Nephron (organoid): ENCODE data around the gene CELF4.
A peak's percentile ranks its signal among the peaks of the same experiment; 100 is the strongest.

Experiments used
- H3K27ac Mint-ChIP-seq, 3 experiments: 2 replicates each; pipeline ENCODE4 v1.8.0; 2020; ENCODE audit warnings: mixed read lengths in 3 of 3, mild to moderate bottlenecking in 2 of 3, moderate library complexity in 1 of 3
- H3K27me3 Mint-ChIP-seq: 2 replicates; pipeline ENCODE4 v1.8.0; 2021; ENCODE audit warnings: low read depth, mild to moderate bottlenecking, moderate library complexity, mixed read lengths
- H3K36me3 Mint-ChIP-seq: 2 replicates; pipeline ENCODE4 v1.8.0; 2020; ENCODE audit warnings: low read depth, mixed read lengths
- H3K4me1 Mint-ChIP-seq: 2 replicates; pipeline ENCODE4 v1.8.0; 2020; ENCODE audit warnings: mixed read lengths
- H3K4me3 Mint-ChIP-seq, 3 experiments: 2 replicates each; pipeline ENCODE4 v1.8.0; 2020; ENCODE audit warnings: mild to moderate bottlenecking in 3 of 3, mixed read lengths in 3 of 3, moderate library complexity in 2 of 3
- H3K9me3 Mint-ChIP-seq: 2 replicates; pipeline ENCODE4 v1.8.0; 2020; ENCODE audit warnings: mixed read lengths
- CTCF ChIP-seq, 3 experiments: fragments of 200-600 bp; sonication (generic); IDR thresholded peaks; one replicate each; pipeline ENCODE4 v1.5.0; 2021; ENCODE audit warnings: antibody characterized with exemption in 3 of 3; ENCODE audit not compliant: unreplicated experiment in 3 of 3

The CELF4 gene

GRCh38 chr18:37586656-37587225, 21.1 kb upstream of the CELF4 start:
- H3K4me1 Mint-ChIP-seq, result no peaks in the 10 kb centered on the region
- no peak overlapping the region for H3K4me3 Mint-ChIP-seq
- H3K36me3 Mint-ChIP-seq, result no peaks in the 10 kb centered on the region

GRCh38 chr18:37584952-37585695, 19.5 kb upstream of the CELF4 start:
- TF ChIP-seq CTCF (IDR thresholded peaks at IDR 0.05; ENCODE audit: unreplicated experiment in 3 of 3), result no peak
- Mint-ChIP-seq H3K4me3 (no peak overlapping the region), H3K36me3 (no peaks in the 10 kb centered on the region), H3K9me3 (no peaks in the 10 kb centered on the region), H3K4me1 (no peaks in the 10 kb centered on the region), H3K27me3 (peaks cover 25% of the 10 kb centered on the region), H3K27ac (no peak overlapping the region)

More at GRCh38 chr18:37586656-37587225, 21.1 kb upstream of the CELF4 start:
- Mint-ChIP-seq H3K27me3 (peaks cover 19% of the 10 kb centered on the region), H3K9me3 (peaks cover 3% of the 10 kb centered on the region), H3K27ac (no peak overlapping the region)
- no peak for TF ChIP-seq CTCF (IDR thresholded peaks at IDR 0.05; ENCODE audit: unreplicated experiment in 3 of 3)

- Mint-ChIP-seq H3K4me1 (no peaks in the 10 kb centered on the region), H3K27ac (no peak overlapping the region), H3K27me3 (peaks cover 30% of the 10 kb centered on the region), H3K4me3 (no peak overlapping the region), H3K36me3 (no peaks in the 10 kb centered on the region), H3K9me3 (no peaks in the 10 kb centered on the region)
- no peak for TF ChIP-seq CTCF (IDR thresholded peaks at IDR 0.05; ENCODE audit: unreplicated experiment in 3 of 3)
These were observed 18.6 kb upstream of the CELF4 start for GRCh38 chr18:37584217-37584616.

- Mint-ChIP-seq H3K27me3 (peaks cover 38% of the 10 kb centered on the region), H3K4me1 (peaks cover 6% of the 10 kb centered on the region), H3K9me3 (no peaks in the 10 kb centered on the region), H3K36me3 (no peaks in the 10 kb centered on the region), H3K27ac (no peak overlapping the region), H3K4me3 (no peak overlapping the region)
- TF ChIP-seq CTCF (IDR thresholded peaks at IDR 0.05; ENCODE audit: unreplicated experiment in 3 of 3), result no peak
These were observed 16.7 kb upstream of the CELF4 start for GRCh38 chr18:37582261-37582660.

GRCh38 chr18:37578886-37579513, 13.4 kb upstream of the CELF4 start:
- Mint-ChIP-seq H3K27ac (peak overlapping the region in 1 of 3 experiments; percentile 20), H3K4me1 (peaks cover 6% of the 10 kb centered on the region), H3K27me3 (peaks cover 56% of the 10 kb centered on the region), H3K4me3 (no peak overlapping the region), H3K36me3 (no peaks in the 10 kb centered on the region), H3K9me3 (no peaks in the 10 kb centered on the region)
- peak; percentile 63 to 66 (median 66) for TF ChIP-seq CTCF (IDR thresholded peaks at IDR 0.05; ENCODE audit: unreplicated experiment in 3 of 3)
